Measurements from ENCODE around the gene TRIM47.

The TRIM47 gene

DNA sequence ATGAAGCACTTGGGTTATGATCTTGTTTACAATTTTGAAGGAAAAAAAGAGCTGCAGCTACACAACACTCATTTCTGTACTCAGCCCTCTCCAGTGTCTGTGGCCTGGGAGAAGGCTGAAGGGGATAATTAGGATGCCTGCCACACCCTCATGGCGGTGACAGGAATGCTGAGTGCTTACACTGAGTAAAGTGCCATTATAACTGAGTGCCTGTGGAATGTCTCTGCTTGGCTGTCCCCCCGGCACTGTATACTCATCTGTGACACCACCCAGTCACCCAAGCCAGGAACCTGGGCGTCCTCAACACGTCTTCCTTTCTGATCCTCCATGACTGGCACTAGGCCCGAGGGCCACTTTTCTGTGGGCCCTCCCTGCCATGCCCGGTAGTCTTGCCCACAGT is 29.8 kb upstream of the TRIM47 start:
- DNase-seq (ENCODE audit: low read depth): no peak

DNA sequence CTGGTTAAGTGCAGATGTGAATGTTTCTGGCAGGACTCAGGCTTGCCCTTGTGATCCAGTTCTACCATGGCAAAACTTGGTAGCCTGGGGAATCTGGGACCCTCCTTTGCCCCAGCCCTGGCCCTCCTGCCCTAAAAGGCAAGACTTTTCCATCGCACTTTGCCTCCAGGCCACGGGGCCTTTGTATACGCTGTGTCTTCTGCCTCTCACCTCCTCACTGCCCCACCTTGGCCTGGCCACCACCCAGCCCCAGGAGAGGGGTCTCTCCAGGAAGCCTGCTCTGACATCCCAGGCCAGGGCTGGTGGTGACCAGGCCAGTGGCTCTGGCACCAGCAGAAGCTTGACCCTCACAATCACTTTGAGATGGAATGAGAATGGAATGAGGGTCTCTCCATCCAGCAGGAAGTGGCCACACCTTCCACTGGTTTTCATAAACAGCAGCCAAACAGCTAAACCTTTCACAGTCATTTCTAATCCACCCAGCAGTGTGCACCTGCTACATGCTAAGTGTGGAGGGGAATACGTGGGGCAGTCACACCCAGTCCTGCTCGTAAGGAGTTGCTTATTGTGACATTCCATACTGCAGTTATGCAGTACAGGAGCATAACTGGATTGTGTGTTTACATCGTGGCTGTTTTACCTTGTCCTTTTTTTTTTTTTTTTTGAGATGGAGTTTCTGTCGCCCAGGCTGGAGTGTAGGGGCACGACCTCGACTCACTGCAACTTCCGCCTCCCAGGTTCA is 27.9 kb upstream of the TRIM47 start:
- DNase-seq (ENCODE audit: low read depth): no peak

- DNase-seq (ENCODE audit: low read depth): peak; percentile 94
These were observed 26.6 kb upstream of the TRIM47 start, which contains the start of gene MRPL38 for GRCh38 chr17:75904749-75905521. Gene MRPL38, minus strand, starts transcription at chr17:75904884. Its CDS starts 9 bp downstream, at chr17:75904875.

GRCh38 chr17:75902406-75902805 is 24.0 kb upstream of the TRIM47 start:
- DNase-seq (ENCODE audit: low read depth): no peak

GRCh38 chr17:75901727-75902126 is 23.3 kb upstream of the TRIM47 start:
- DNase-seq (ENCODE audit: low read depth): no peak

GRCh38 chr17:75900691-75901533 is 22.5 kb upstream of the TRIM47 start:
- DNase-seq (ENCODE audit: low read depth): no peak

DNA sequence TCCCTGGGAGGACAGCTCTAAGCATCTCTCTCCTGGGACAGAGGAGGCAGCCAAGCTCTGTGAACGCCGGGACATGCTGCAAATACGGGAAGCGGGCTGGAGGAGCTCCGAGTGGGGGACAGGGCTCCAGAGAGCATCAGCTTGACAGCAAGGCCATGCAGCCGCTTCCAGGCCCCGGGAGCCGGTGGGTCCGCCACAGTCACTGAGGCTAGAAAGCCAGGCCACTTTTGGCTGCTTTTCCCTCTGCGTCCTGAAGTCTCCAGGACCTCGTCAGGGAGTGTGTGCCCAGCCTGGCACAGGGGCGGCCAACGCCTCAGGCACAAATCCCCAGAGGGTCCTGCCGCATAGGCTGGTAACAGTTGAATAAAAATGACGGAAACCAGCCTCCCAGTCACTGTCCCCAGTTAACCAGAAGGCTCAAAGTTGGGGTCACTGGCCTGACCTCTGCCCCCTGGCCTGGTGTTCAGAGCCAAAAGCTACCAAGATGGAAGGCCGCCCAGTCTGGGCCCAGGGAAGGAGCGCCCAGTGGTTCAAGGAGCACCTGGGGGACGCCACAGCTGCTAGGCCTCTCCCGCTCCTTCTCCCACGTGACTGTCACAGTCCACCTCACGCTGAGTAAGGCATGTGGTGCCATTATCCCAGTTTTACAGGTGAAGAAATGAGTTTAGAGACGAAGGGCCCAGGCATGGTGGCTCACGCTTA is 21.5 kb upstream of the TRIM47 start:
- DNase-seq (ENCODE audit: low read depth): no peak

DNA sequence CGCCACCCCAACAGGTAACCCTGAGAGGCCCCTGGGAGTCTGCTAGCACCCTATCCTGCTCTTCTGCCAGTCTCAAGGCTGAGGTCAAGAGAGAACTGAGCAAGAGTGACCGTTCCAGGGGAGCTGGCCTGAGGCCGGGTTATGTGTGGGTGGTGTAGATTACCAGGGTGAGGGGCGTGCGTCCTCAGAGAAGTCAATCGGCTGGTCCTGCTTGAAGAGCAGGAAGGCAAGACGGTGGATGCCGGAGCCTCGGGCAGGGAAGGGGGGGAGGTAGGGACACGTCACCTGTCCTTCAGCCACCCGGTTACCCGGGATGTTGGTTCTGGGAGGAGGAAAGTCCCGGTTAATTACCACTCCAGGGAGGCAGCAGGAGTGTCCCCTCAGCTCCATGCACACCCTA is 21.0 kb upstream of the TRIM47 start:
- no peak for DNase-seq (ENCODE audit: low read depth)

DNA sequence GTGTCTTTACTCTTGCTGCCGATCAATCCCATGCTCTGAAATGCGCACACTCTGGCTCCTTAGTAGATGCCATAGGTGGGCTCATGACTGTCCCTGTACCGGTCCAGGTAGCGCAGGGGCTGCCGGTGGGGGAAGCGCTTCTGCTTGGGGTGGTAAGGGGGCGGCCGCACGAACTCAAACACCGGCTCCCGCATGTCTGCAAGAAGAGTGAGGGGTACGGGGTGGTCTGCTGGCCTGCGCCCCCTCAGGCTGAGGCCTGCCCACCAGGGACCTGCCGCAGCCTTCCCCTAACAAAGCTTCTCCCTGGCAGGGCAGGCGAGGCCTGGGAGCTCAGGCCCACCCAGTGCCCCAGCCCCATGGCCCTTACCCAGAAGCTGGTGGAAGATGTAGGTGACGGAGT is 20.4 kb upstream of the TRIM47 start:
- no peak for DNase-seq (ENCODE audit: low read depth)

- no peak for DNase-seq (ENCODE audit: low read depth)
These were observed 19.7 kb upstream of the TRIM47 start for GRCh38 chr17:75898065-75898464.

GRCh38 chr17:75897160-75898019 is 19.0 kb upstream of the TRIM47 start:
- DNase-seq (ENCODE audit: low read depth): no peak

DNA sequence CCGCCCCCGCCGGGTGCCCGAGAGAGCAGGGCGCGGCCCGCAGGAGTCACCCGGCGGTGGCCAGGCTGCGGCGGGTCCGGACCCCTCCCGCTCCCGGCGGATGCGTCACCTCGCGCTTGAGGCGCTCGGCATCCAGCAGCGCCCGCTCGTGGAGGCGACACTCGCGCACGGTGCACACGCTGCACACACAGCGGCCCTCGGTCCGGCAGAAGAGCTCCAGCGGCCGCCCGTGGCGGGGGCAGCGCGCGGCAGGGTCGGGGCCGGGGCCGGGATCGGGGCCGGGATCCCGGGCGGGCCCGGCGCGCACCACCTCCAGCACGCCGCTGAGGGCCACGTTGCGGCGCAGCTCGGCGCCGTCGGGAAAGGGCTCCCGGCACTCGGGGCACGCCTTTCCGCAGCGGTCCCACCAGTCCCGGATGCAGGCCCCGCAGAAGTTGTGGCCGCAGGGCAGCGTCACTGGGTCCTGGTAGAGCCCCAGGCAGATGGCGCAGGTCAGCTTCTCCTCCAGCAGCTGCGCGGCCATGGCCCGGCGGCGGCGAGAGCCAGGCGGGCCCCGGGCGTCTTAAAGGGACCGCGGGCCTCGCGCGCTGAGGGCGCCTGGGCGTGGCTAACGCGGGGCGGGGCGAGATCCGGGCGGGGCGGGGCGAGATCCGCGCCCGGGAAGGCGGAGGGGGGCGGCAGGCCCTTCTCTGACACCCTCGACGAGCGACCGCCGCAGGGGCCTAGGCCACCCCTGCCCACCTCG is 18.2 kb upstream of the TRIM47 start, which contains the start of gene TRIM65:
TSS of gene TRIM65 (minus strand) at position 537 of the 745 bp plus-strand sequence. CDS start at position 523, 14 bp downstream.
- DNase-seq (ENCODE audit: low read depth): peak; percentile 79

GRCh38 chr17:75895370-75896155 is 17.2 kb upstream of the TRIM47 start:
- DNase-seq (ENCODE audit: low read depth): no peak

GRCh38 chr17:75894049-75894733 is 15.8 kb upstream of the TRIM47 start:
- no peak for DNase-seq (ENCODE audit: low read depth)

DNA sequence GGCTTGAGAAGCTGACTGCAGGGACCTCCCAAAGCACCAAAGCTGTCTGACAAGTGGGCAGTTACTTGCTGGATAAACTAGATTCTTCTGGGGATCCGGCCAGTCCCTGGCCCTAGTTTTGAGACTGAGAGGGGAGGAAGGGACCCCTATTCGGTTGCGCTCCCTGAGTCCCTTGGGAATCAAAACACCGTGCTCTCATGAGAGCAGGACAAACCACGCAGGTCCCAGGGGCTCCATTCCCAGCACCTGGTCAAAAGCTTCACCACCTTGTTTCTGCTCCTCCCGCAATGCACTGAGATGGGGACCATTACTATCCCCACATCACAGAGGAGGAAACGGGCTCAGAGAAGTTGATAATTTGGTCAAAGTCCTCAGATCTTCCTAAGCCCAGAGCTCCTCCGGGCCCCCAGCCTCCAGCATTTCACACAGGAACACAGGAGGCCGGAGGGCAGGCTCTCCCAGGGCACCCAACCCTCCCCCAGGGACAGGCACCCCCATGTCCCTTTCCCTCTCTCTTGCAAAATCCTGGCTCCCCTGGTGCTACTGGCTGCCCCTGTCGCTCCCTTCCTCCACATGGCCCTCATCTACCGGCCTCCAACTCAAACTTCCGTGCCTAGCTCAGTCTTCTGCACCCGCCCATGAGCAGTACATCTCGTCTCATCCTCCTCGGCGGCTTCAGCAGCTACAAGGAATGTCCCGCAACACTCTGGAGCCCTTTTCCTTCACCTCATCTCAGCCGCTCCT is 15.1 kb upstream of the TRIM47 start:
- DNase-seq (ENCODE audit: low read depth): no peak

- DNase-seq (ENCODE audit: low read depth): no peak
These were observed 14.3 kb upstream of the TRIM47 start for GRCh38 chr17:75892556-75893224.
